Esophagus muscularis mucosa (tissue), 4 donors: ENCODE data around the gene TMPRSS9.

ENCODE experiments used
- CTCF ChIP-seq, 3 experiments: fragments of 200-600 bp in 2 of 3; fragments of 450-650 bp in 1 of 3; sonication (generic) in 2 of 3; IDR thresholded peaks; one replicate each; pipeline ENCODE4 v1.5.1; 2017 to 2019; ENCODE audit warnings: antibody characterized with exemption in 3 of 3, mild to moderate bottlenecking in 2 of 3, moderate library complexity in 1 of 3
- EP300 ChIP-seq: sonication (generic); formaldehyde crosslinking; IDR thresholded peaks from one replicate; pipeline ENCODE4 v1.6.1; 2017; ENCODE audit warnings: antibody characterized with exemption
- POLR2A ChIP-seq: fragments of 450-650 bp; IDR thresholded peaks from one replicate; pipeline ENCODE4 v1.6.1; 2017; ENCODE audit warnings: antibody characterized with exemption, moderate library complexity, mild to moderate bottlenecking, low read depth
- POLR2AphosphoS5 ChIP-seq, 2 donors: sonication (generic); formaldehyde crosslinking; IDR thresholded peaks; one replicate each; pipeline ENCODE4 v1.6.1; 2017; ENCODE audit warnings: antibody characterized with exemption in 2 of 2

- TF ChIP-seq POLR2A (no peak), CTCF (IDR thresholded peaks at IDR 0.05) (no peak), EP300 (no peak), POLR2AphosphoS5 (IDR thresholded peaks at IDR 0.05) (no peak)
Observed at GRCh38 chr19:2382530-2383222, 22.6 kb downstream of the TMPRSS9 start.
